GM23248 (cell line): ENCODE results near the gene SEC16A.

Experiments
- EZH2 ChIP-seq: fragments of 200-600 bp; sonication (generic); IDR thresholded peaks from 2 replicates; pipeline ENCODE4 v1.6.1; 2018; ENCODE audit warnings: antibody characterized with exemption, mild to moderate bottlenecking; ENCODE audit not compliant: insufficient read depth, poor library complexity, severe bottlenecking
- EZH2phosphoT487 ChIP-seq: fragments of 200-600 bp; sonication (generic); IDR thresholded peaks from 2 replicates; pipeline ENCODE4 v1.6.1; 2018; ENCODE audit warnings: antibody characterized with exemption, moderate library complexity, mild to moderate bottlenecking, low read depth; ENCODE audit not compliant: insufficient read depth

GRCh38 chr9:136416427-136416826 is 66.4 kb downstream of the SEC16A start:
- no peak for TF ChIP-seq EZH2phosphoT487
- no peak for TF ChIP-seq EZH2
